GM18499 (cell line): ENCODE results near the gene C1QTNF6.
"Not testable (repeated sequence)": the region's sequence is repeated elsewhere in the genome, so short reads cannot be mapped to it uniquely, and the experiment has no call there.

Source experiments
- ATAC-seq: cut with Tn5 transposase; IDR thresholded peaks from one replicate; pipeline ENCODE4 v1.9.1; 2021; ENCODE audit warnings: moderate number of reproducible peaks; ENCODE audit not compliant: insufficient read depth, unreplicated experiment

The C1QTNF6 gene

GRCh38 chr22:37187891-37188761 is at the start of gene C1QTNF6:
TSS of gene C1QTNF6 (minus strand) at chr22:37188247. CDS start at chr22:37188213, 34 bp downstream.
- no peak for ATAC-seq

- no peak for ATAC-seq
Observed at GRCh38 chr22:37235897-37236607, 48.0 kb upstream of the C1QTNF6 start.

- ATAC-seq = no peak
Observed at GRCh38 chr22:37234736-37235711, 47.0 kb upstream of the C1QTNF6 start.

GRCh38 chr22:37233751-37234631 is 45.9 kb upstream of the C1QTNF6 start:
- no peak for ATAC-seq

- not testable (repeated sequence) for ATAC-seq
Observed at GRCh38 chr22:37233371-37233750, 45.3 kb upstream of the C1QTNF6 start.

- no peak for ATAC-seq
Observed at GRCh38 chr22:37232140-37232998, 44.3 kb upstream of the C1QTNF6 start.

- ATAC-seq = no peak
Observed at GRCh38 chr22:37231406-37232139, 43.5 kb upstream of the C1QTNF6 start.

- ATAC-seq = no peak
Observed at GRCh38 chr22:37230673-37231405, 42.8 kb upstream of the C1QTNF6 start.

- ATAC-seq = no peak
Observed at GRCh38 chr22:37229805-37230672, 42.0 kb upstream of the C1QTNF6 start.

GRCh38 chr22:37229012-37229804 is 41.2 kb upstream of the C1QTNF6 start:
- no peak for ATAC-seq

GRCh38 chr22:37228106-37229011 is 40.3 kb upstream of the C1QTNF6 start:
- no peak for ATAC-seq

GRCh38 chr22:37226514-37226913 is 38.5 kb upstream of the C1QTNF6 start:
- ATAC-seq = no peak

- ATAC-seq = no peak
Observed at GRCh38 chr22:37226087-37226486, 38.0 kb upstream of the C1QTNF6 start.

- ATAC-seq = no peak
Observed at GRCh38 chr22:37225481-37225880, 37.4 kb upstream of the C1QTNF6 start.
